Measurements from ENCODE around the gene ZNF189. TPM values are rescaled to one million over a fixed set of nuclear protein-coding genes. Genes with fewer than 3 reads are reported as not detected.

ZNF189 gene
- 12.1 and 14.6 TPM in 2 replicates for total RNA-seq (2014; rRNA removed)
- 5.4 TPM for polyA plus RNA-seq (2012)

DNA sequence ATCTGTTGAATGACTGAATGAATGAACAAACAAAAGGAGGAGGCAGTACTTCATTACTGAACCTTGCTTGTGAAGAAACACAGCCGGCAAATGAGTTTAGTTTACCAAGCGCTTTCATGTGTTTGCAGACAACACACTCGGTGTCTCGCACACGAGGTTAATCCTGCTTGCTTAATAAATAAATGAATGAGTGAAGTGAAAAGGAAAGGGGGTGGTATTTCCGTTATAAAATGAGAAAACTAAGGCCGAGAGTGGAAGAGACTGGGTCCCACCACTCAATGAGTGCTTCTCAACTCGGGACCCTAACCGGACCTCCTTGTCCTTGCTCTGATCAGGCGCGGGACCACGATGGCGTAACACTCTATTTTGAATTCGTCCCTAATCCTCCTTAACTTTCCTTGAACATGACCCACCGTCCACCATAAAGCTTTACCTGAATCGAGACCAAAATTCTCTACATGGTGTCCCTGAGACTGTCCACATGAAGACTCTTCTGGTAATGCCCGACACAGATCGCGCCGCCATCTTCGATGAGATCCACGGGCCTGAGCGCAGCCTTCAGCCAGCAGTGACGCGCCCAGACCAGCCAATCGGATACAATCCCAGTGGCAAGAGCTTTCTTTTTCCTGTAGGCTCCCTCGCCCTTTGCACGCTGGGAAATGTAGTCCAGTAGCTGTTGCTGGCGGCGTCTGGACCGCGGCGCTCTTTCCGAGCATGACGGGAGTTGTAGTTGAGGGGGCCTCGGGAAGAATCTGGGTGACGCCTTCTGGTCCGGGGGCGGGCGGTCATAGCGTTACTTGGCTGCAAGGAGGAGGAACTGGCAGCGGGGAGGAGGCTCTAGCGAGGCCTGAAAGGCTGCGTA lies at the start of gene ZNF189, which contains the start of gene MRPL50:
TSS of gene ZNF189 (plus strand) at position 784 of the 862 bp plus-strand sequence. CDS start 306 bp downstream, outside the sequence.
TSS of gene MRPL50 (minus strand) at position 551 of the 862 bp plus-strand sequence. CDS start at position 525, 26 bp downstream.
- peak; percentile 99 for DNase-seq (ENCODE audit: low read depth)

DNA sequence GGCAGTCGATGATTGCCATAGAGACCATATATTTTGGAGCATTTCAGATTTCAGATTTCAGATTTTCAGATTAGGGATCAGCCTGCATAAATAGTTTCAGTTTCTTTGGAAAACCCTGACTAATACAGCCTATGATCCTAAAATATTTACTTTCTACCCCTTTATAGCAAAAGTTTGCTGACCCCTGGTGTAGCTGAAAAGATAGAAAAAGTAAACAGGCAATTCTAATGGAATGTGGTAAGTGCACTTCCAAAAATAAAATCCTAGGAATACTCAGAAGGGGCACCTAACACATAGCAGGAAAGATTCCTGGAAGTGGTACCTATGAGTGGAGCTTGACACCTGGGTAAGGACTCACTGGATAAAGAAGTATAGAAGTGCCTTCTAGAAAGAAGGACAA lies 48.4 kb upstream of the ZNF189 start:
- no peak for DNase-seq (ENCODE audit: low read depth)

DNA sequence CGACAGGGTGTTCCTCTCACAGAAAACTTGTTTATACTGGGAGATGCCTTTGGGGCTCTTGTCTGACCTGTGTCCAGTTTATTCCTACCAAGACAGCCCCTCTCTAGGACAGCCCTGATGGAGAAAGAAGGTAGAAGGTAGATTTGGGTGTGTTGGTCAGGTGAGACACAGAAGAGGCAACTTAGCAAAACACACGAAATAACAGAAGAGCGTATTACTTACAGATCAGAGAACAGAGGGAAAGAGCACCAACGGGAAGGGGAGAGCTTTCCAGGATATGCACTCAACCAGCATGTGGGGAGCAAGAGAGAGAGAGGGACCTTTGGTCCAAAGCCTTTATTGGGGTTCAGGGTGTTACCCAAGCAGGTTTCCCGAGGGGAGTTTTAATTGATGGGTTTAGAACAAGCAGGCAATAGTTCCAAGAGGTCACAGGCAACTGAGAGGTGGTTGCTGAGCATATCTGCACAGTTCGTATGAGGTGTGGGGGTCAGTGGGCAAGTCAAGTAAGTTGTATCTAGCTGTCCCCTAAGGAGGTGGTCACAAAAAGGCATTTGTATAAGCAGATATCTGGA lies 45.7 kb upstream of the ZNF189 start:
- no peak for DNase-seq (ENCODE audit: low read depth)

DNA sequence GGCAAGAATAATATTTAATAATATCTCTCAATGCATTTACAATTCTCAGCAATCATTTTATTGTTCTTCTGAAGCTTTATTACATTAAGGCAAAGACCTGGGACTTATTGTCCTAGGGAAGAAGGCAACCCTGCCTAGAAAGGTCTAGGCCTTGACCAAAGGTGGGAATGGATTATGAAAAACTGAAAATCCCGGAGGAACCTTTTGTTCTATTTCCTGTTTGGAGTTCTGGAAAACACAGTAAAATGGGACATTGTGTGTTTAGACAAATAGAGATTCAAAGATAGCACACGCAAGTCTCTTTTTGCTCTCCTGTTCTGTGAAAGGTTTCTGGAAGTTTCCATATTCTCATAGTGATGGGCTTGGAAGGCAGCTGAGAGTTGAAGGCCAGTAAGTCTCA lies 45.0 kb upstream of the ZNF189 start:
- DNase-seq (ENCODE audit: low read depth), result no peak

DNA sequence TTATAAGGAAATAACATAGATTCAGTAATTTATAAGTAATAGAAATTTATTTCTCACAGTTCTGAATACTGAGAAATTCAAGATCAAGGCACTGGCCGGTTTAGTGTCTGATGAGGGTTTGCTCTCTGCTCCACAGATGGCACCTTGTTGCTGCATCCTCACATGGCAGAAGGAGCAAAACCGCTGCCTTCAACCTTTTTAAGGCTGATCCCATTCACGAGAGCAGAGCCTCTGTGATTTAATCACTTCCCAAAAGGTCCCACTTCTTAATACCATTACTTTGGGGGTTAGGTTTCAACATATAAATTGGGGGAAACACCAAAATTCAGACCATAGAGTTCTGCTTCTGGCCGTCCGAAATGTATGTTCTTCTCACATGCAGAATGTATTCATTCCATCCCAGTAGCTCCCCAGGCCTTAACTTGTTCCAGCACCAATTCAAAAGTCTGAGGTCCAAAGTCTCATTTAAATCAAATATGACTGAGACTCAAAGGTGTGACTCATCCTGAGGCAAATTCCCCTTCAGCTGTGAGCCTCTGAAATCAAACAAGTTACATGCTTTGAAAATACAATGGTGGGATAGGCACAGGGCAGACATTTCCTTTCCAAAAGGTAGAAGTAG lies 44.4 kb upstream of the ZNF189 start:
- no peak for DNase-seq (ENCODE audit: low read depth)

DNA sequence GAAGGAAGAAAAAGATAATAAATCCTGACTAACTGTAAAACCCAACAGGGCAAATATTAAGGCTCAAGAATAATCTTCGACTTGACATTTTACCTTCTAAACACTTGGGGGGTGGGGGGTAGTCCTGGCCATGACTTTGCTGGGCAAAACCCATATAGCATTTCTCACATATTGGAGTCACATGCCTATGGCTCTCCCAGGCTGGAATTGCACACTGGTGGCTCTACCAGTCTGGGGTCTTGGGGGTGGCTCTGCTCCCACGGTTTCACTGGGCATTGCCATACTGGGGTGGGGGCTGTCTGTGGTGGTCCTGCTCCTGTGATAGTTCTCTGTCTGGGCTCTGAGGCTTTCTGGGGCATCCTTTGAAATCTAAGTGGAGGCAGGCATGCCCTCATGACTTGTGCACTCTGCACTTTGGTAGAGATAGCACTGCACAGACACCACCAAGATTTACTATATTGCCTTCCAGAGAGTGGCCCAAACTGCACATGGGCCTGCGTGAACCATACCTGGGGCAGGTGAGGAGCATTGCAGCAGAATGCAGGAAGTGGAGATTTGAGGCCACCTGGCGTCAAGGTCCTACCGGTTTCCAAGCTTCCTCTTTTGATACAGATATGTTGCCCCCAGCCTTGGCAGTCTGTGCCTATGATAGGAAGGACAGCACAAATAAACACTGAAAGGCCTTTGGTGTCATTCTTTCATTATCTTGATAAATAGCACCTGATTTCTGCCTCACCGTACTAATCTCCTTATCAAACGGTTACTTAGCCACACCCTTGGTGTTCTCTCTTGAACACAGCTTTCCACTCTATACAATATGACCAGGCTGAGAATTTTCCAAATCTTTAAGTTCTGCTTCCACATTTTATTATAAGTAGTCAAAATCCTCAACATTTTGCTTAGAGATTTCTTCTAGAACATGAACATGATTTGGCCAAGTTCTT lies 43.6 kb upstream of the ZNF189 start:
- no peak for DNase-seq (ENCODE audit: low read depth)

DNA sequence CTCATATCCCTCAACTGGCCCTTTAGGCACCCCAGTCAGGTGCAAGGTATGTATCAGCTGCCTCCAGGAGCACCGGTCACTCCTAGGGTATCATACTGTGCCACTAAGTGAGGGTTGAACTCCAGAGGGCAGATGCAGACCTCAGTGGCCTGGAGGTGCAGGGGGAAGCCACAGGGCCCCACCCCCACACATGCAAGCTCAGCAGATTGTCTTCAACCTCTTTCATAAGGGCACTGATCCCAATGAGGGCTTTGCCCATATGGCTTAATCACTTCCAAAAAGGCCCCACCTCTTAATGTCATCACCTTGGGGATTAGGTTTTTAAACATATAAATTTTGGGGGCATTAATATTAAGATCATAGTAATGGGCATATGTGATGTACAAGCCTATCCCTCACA lies 42.0 kb upstream of the ZNF189 start:
- DNase-seq (ENCODE audit: low read depth), result no peak

DNA sequence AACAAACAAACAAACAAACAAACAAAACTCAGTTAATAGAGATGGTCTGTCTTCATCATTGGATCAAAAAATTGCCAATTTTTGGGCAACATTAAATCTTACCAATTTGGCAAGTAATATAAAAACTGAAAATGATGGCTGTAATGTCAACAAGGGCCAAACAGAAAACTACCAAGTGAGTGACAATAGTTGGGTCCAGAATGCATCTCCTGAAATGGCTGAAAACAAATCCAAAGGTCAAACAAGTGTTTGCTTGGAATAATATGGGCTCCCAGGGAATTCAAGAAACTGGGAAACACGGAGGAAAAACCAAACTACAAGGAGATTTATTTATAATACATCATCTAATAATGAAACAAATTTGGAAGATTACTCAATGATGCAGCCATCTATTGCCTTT lies 39.0 kb upstream of the ZNF189 start:
- no peak for DNase-seq (ENCODE audit: low read depth)

DNA sequence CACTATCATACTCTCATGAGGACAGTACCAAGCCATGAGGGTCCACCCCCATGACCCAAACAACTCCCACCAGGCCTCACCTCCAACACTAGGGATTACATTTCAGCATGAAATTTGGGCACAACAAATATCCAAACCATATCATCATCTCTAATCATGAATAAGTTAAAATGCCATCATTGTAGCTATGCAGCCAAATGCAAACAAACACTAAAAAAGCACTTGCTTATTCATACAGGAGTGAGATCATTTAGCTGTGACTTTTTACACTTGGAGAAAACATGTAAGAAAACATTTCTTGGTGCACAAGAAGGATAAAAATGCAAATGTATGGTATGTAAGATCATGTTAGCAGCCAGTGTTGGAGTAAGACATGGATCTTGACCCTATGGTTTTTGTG lies 38.0 kb upstream of the ZNF189 start:
- no peak for DNase-seq (ENCODE audit: low read depth)

DNA sequence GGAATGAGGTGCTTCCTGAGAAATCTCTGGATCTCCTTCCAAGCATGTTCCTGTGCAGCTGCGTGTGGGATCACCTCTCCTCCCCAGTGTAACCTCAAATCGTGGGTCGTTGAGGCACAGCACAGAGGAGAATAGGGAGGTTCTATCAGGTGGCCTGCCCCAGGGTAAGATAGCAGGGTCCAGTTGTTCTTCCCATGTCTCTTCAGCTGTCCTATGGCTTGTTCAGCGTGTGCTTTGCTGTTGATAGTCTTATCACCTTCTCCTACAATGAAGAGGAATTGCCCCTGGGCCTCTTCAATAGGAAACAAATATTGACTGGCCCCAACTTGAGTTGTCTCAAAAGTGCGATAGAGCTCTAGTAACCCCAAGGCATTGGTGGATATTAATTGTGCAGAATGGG lies 36.2 kb upstream of the ZNF189 start:
- DNase-seq (ENCODE audit: low read depth), result no peak

DNA sequence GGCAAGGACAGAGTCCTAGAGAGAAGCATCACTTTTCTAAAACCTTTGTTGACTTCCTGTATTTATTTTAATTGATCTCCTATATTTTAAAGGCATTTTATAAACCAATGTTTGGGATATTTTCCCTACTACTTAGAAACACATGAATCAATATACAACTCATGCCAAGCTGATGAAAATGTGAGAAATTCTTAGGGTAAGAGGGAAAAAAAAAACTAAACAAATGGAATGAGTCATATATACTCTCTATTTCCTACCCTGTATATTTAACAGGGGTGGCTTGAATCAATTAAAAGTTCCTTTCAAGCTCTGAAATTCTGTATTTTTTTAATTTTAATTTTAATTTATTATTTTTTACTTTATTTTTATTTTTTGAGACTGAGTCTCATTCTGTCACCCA lies 33.5 kb upstream of the ZNF189 start:
- DNase-seq (ENCODE audit: low read depth), result no peak

DNA sequence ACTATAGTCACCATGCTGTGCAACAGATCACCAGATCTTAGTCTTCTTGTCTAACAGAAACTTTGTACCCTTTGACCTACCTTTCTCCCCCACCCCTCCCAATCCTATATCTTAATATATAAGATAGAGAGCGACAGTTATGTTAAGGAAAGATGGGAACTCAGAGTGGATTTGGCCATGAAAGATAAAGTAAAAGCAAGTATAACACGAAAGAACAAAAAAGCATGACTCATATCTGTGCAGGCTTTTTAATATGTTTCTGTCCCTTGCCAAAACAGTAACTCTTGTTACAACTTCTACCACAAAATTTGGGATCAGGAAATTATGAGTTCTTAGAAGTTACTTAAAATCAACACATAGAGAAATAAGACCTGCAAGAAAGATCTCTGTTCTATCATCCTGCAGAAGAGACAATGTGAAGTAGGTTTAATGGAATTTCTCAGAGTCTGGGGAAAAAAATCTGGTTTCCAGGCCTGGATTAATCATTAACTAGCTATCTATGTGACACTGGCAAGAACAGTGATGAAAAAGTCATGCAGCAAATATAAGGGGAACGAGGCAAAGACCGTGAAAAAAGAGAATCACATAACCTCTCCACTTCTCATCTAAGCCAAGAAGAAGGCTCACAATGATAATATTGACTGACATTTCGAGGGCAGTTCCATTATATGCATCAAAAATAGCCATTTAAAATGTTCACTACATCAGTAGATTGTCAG lies 32.5 kb upstream of the ZNF189 start:
- no peak for DNase-seq (ENCODE audit: low read depth)

DNA sequence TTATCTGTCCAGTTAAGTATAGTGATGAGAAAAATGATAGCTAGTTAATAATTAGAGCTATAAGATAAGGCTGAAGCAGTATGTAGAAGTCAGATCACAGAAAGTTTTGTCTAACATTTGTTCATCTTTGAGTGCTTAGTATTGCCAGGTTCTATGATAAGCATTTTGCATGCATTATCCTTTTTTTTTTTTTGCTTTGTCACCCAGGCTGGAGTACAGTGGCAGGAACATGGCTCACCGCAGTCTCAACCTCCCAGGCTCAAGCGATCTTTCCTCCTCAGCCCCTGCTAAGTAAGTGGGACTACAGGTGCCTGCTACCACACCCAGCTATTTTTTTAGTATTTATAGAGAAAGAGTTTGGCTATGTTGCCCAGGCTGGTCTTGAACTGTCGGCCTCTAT lies 31.3 kb upstream of the ZNF189 start:
- DNase-seq (ENCODE audit: low read depth), result no peak

DNA sequence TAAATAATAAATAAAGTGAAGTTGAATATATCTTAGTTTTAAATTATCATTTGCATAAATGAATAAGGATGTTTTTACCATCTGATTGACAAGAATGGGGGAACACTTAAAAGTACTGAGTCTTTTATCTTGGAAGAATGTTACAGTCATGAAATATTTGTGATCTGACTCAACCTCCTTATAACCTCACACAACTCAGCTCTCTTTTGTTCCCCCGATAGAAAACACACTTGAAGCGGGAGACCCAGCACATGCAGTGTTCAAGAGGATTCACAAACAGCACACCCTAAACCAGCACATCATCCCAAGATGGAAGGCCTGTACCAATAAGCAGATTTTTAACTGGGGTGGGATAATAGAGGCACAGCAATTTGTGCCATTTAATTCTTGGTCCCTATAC lies 29.4 kb upstream of the ZNF189 start:
- DNase-seq (ENCODE audit: low read depth), result peak; percentile 38

DNA sequence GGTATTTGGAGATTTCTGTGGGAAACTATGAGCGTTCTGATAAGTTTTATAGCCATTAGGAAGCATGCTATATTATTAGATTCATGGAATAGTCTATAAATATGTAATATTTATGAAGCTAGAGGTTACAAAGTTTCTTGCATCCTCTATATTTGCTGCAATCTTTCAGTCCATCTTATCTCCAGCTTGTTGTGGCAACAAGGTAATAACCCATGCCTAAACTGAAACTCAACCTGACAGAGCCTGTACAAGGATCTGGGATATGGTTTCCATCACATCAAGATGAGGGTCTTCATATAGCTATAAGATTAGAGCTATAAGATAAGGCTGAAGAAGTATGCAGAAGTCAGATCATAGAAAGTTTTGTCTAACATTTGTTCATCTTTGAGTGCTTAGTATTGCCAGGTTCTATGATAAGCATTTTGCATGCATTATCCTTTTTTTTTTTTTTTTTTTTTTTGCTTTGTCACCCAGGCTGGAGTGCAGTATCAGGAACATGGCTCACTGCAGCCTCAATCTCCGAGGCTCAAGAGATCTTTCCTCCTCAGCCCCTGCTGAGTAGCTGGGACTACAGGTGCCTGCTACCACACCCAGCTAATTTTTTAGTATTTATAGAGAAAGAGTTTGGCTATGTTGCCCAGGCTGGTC lies 28.6 kb upstream of the ZNF189 start:
- no peak for DNase-seq (ENCODE audit: low read depth)

DNA sequence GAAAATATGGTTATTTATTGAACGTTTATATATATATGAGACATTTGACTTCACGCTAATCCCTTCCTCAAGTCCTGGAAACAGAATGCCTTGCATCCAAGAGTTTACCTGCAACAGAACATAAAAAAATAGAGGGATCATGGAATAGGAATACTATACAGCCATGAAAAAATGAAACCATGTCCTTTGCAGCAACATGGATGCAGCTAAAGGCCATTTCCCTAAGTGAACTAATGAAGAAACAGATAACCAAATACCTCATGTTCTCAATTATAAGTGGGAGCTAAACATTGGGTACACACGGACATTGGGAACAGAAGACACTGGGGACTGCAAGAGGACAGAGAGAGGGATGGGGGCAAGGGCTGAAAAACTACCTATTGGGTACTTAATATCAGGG lies 26.8 kb upstream of the ZNF189 start:
- DNase-seq (ENCODE audit: low read depth), result no peak

DNA sequence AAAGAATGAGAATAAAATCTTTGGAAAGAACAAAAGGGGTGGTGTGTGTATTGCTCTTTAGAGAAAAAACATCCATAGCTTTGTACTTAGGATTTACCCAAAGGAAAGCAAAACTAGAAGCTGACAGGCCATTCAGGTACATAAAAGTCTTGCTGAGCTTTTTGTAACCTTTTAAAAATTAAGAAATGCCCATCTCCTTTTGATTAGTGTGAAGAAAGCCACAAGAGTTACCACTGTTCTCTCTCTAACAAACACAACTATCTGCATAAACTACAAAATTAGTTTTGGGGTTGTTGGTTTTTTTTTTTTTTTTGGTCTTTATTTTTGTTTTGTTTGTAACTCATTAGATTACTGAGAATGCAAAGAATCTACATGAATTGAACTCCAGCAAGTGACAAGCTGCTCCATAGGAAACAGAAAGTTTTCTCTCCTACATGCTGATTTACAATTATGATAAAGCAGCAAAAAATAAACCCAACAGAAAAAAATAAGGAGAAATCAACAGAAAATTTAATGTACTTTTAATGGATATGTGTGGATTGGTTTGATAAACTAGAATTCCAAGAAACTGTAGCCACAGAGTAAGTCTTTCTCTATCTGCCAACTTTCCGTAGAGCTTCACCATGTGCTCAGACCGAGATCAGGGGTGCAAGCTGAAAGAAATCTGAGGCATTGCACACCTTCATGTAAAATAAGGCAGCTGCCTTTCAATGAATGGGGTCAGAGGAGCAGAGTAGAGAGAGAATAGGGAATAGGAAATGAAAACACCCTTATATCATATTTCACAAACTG lies 26.1 kb upstream of the ZNF189 start:
- DNase-seq (ENCODE audit: low read depth), result no peak

DNA sequence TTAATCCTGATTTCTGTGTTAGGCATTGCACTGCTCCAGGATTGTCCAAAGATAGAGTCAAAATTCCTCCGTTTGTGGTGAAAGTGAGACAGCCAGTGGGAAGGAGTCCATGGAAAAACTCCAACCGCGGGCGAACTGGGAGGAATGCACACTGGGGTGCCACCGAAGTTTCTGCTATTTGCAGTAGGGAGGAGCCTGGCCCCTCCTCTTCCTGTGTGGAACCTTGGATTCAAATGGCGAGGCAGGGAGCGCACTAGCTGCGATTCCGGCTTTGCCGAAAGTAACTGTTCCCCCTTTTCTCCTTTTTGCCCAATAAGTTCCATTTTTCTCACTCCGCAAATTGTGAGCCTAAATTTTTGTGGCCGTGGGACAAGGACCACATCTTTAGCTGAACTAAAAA lies 23.1 kb upstream of the ZNF189 start:
- no peak for DNase-seq (ENCODE audit: low read depth)

DNA sequence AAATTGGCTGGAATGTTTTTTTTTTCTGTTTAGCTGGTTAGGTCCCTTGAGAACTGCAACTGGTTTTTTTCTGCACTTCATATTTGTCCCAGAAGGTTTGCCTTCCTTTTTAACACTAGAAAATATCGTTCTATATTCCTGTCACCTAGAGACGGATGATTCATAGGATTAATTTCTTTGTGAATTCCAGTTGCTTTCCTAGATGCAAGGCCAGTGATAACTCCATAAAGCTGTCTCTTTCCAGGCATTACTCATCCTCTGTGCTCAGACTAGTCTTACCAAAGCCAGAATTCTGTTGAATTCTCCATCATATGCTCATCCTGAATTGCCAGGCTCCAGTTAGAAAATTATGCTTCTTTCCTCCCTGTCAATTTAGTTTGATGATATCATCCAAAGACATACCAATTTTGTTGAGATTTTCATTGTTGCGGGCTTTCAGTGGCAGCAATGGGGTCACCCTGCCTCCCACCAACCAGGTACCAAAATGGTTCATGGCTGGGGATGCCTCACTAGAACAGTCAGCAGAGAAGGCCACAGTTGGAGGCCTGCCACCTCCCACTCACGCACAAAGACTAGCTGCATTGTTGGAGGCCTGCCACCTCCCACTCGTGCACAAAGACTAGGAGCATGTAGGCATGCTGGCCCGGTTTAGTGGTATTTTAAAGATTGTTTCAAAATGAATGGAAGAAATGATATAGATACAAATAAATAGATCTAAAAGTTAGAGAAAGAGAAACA lies 22.4 kb upstream of the ZNF189 start:
- peak; percentile 59 for DNase-seq (ENCODE audit: low read depth)
